ENCODE measurements around the gene CBY2. TPM values are rescaled to one million over a fixed set of nuclear protein-coding genes. Genes with fewer than 3 reads are reported as not detected.

The CBY2 gene
- total RNA-seq, 1 experiment from 2014 or later: not detected

- no peaks in the 10 kb centered on the region for H3K27me3 ChIP-seq (ENCODE audit: low read length)
- CTCF ChIA-PET: interaction anchor here (0.7 kb wide), 1 partner anchor 23 kb away, joined by 3 read pairs; no protein-coding TSS in a partner anchor
- no peak overlapping the region for H3K9ac ChIP-seq (ENCODE audit: low read length)
- DNase-seq: no peak
- no peaks in the 10 kb centered on the region for H3K79me2 ChIP-seq (ENCODE audit: low read length)
- H2AFZ ChIP-seq (ENCODE audit: low read length): no peak overlapping the region
- no peaks in the 10 kb centered on the region for H4K20me1 ChIP-seq (ENCODE audit: low read length)
- no peaks in the 10 kb centered on the region for H3K36me3 ChIP-seq (ENCODE audit: low read depth, low read length)
- H3K27ac ChIP-seq (ENCODE audit: low read length): no peak overlapping the region
- TF ChIP-seq CTCF (conservative IDR thresholded peaks at IDR 0.05; ENCODE audit: low read depth, low read length): no peak
- no peak for TF ChIP-seq EZH2phosphoT487 (IDR thresholded peaks at IDR 0.05; ENCODE audit: borderline replicate concordance, low read length)
- ATAC-seq: no peak
- no peaks in the 10 kb centered on the region for H3K9me2 ChIP-seq (replicated peaks; ENCODE audit: low read length)
- intact Hi-C loops (cut with micrococcal nuclease): no loop called here
- no TSS peak for BruUV-seq (replicated peaks)
- H3K4me2 ChIP-seq (ENCODE audit: low read length): no peak overlapping the region
- H3F3A ChIP-seq (ENCODE audit: low read length, unreplicated experiment): no peaks in the 10 kb centered on the region
- no peak overlapping the region for H3K4me3 ChIP-seq (ENCODE audit: low read length)
- POLR2A ChIA-PET (ENCODE audit: unreplicated experiment): interaction anchor here (0.6 kb wide), 1 partner anchor 22 kb away, joined by 11 read pairs; no protein-coding TSS in a partner anchor
- H3K4me1 ChIP-seq (ENCODE audit: insufficient read depth, low read length): peaks cover 6% of the 10 kb centered on the region; the same call in 1 of the 2 replicates
- no peaks in the 10 kb centered on the region for H3K9me3 ChIP-seq (ENCODE audit: low read length)
These were observed 19.6 kb upstream of the CBY2 start for GRCh38 chr13:45682494-45683008.

- Histone ChIP-seq H3K4me3 (ENCODE audit: low read length) (no peak overlapping the region), H3F3A (ENCODE audit: low read length, unreplicated experiment) (no peaks in the 10 kb centered on the region), H3K9me3 (ENCODE audit: low read length) (no peaks in the 10 kb centered on the region), H3K4me2 (ENCODE audit: low read length) (no peak overlapping the region), H3K9ac (ENCODE audit: low read length) (no peak overlapping the region), H3K9me2 (replicated peaks; ENCODE audit: low read length) (no peaks in the 10 kb centered on the region), H3K36me3 (ENCODE audit: low read depth, low read length) (no peaks in the 10 kb centered on the region), H3K27me3 (ENCODE audit: low read length) (no peaks in the 10 kb centered on the region), H4K20me1 (ENCODE audit: low read length) (no peaks in the 10 kb centered on the region), H3K79me2 (ENCODE audit: low read length) (no peaks in the 10 kb centered on the region), H2AFZ (ENCODE audit: low read length) (no peak overlapping the region), H3K27ac (ENCODE audit: low read length) (no peak overlapping the region), H3K4me1 (ENCODE audit: insufficient read depth, low read length) (no peaks in the 10 kb centered on the region)
- ATAC-seq (no peak), DNase-seq (no peak)
- ChIA-PET CTCF (interaction anchor here (0.7 kb wide), 1 partner anchor 244 kb away, joined by 3 read pairs; no protein-coding TSS in a partner anchor), POLR2A (ENCODE audit: unreplicated experiment) (no interaction called here)
- TF ChIP-seq EZH2phosphoT487 (IDR thresholded peaks at IDR 0.05; ENCODE audit: borderline replicate concordance, low read length) (no peak), CTCF (conservative IDR thresholded peaks at IDR 0.05; ENCODE audit: low read depth, low read length) (peak; percentile 44; the same call in 1 of the 2 replicates)
- intact Hi-C loops (cut with micrococcal nuclease): no loop called here
- BruUV-seq (replicated peaks): no TSS peak
These were observed 18.4 kb upstream of the CBY2 start for GRCh38 chr13:45683701-45684100.

- no peak overlapping the region for H3K4me3 ChIP-seq (ENCODE audit: low read length)
- H3K9ac ChIP-seq (ENCODE audit: low read length): no peak overlapping the region
- no peaks in the 10 kb centered on the region for H3K79me2 ChIP-seq (ENCODE audit: low read length)
- H3K36me3 ChIP-seq (ENCODE audit: low read depth, low read length): no peaks in the 10 kb centered on the region
- DNase-seq (no peak), ATAC-seq (no peak)
- H3K27me3 ChIP-seq (ENCODE audit: low read length): no peaks in the 10 kb centered on the region
- no peaks in the 10 kb centered on the region for H3K4me1 ChIP-seq (ENCODE audit: insufficient read depth, low read length)
- TF ChIP-seq CTCF (conservative IDR thresholded peaks at IDR 0.05; ENCODE audit: low read depth, low read length): no peak
- no peak for TF ChIP-seq EZH2phosphoT487 (IDR thresholded peaks at IDR 0.05; ENCODE audit: borderline replicate concordance, low read length)
- TF ChIP-seq EZH2 (IDR thresholded peaks at IDR 0.05; ENCODE audit: low read length, unreplicated experiment): no peak
- H3F3A ChIP-seq (ENCODE audit: low read length, unreplicated experiment): no peaks in the 10 kb centered on the region
- no peak overlapping the region for H3K4me2 ChIP-seq (ENCODE audit: low read length)
- ChIA-PET POLR2A (ENCODE audit: unreplicated experiment) (no interaction called here), CTCF (interaction anchor here (0.6 kb wide), 1 partner anchor 28 kb away, joined by 4 read pairs; no protein-coding TSS in a partner anchor)
- intact Hi-C loops (cut with micrococcal nuclease): no loop called here
- no peak overlapping the region for H3K27ac ChIP-seq (ENCODE audit: low read length)
- no peaks in the 10 kb centered on the region for H3K9me3 ChIP-seq (ENCODE audit: low read length)
- BruUV-seq (replicated peaks): no TSS peak
- no peaks in the 10 kb centered on the region for H4K20me1 ChIP-seq (ENCODE audit: low read length)
- no peak overlapping the region for H2AFZ ChIP-seq (ENCODE audit: low read length)
- H3K9me2 ChIP-seq (replicated peaks; ENCODE audit: low read length): no peaks in the 10 kb centered on the region
These were observed 13.5 kb upstream of the CBY2 start for GRCh38 chr13:45688577-45688976.
